ENCODE results near the gene TCAP. TPM values are rescaled to one million over a fixed set of nuclear protein-coding genes. Genes with fewer than 3 reads are reported as not detected.

The TCAP gene
- total and polyA plus RNA-seq, 10 donors: 1.5 to 3.2 (median 2.2) TPM

- Histone ChIP-seq H3K4me1 (peaks cover 0 to 72% (median 26%) of the 10 kb centered on the region in 6 donors), H3K27me3 (replicated peaks in 1 of 7) (peaks cover 4 to 61% (median 38%) of the 10 kb centered on the region in 7 donors), H3K27ac (no peak overlapping the region), H3K9me3 (no peaks in the 10 kb centered on the region), H3K36me3 (peaks cover 0 to 36% (median 25%) of the 10 kb centered on the region in 6 donors), H3K4me3 (no peak overlapping the region)
- WGBS, 5 donors: 53 to 71% (median 66%) methylated on average over 9 to 17 of the region's 17 CpGs; no CpG with 5 or more reads in 1 of the 5 donors
- intact Hi-C loops (cut with DNase I; ENCODE audit: low total_unique reads): no loop called here
- TF ChIP-seq CTCF (IDR thresholded peaks at IDR 0.05 in 8 of 11, conservative IDR thresholded peaks at IDR 0.05 in 3 of 11) (no peak), POLR2A (IDR thresholded peaks at IDR 0.05) (no peak), POLR2AphosphoS5 (IDR thresholded peaks at IDR 0.05) (peak; percentile 46 to 78 (median 52))
- peak; percentile 77 for DNase-seq
Observed at GRCh38 chr17:39665642-39666224, 584 bp downstream of the TCAP start.

- DNase-seq: no peak
- H3K4me1 ChIP-seq: peaks cover 0 to 67% (median 25%) of the 10 kb centered on the region in 6 donors
- peaks cover 0 to 31% (median 20%) of the 10 kb centered on the region in 6 donors for H3K36me3 ChIP-seq
- H3K4me3 ChIP-seq: no peak overlapping the region
- TF ChIP-seq POLR2AphosphoS5 (IDR thresholded peaks at IDR 0.05) (no peak), CTCF (IDR thresholded peaks at IDR 0.05 in 8 of 11, conservative IDR thresholded peaks at IDR 0.05 in 3 of 11) (no peak), POLR2A (IDR thresholded peaks at IDR 0.05) (no peak)
- 52 to 75% (median 60%) methylated on average over 2 of the region's 2 CpGs for WGBS, 5 donors
- intact Hi-C loops (cut with DNase I; ENCODE audit: low total_unique reads): no loop called here
- peaks cover 4 to 66% (median 41%) of the 10 kb centered on the region in 7 donors for H3K27me3 ChIP-seq (replicated peaks in 1 of 7)
- no peaks in the 10 kb centered on the region for H3K9me3 ChIP-seq
- no peak overlapping the region for H3K27ac ChIP-seq
Observed at GRCh38 chr17:39666231-39666600, 1.1 kb downstream of the TCAP start.

- TF ChIP-seq POLR2AphosphoS5 (IDR thresholded peaks at IDR 0.05) (peak in 1 of 3 donors; percentile 26), CTCF (IDR thresholded peaks at IDR 0.05 in 8 of 11, conservative IDR thresholded peaks at IDR 0.05 in 3 of 11) (no peak), POLR2A (IDR thresholded peaks at IDR 0.05) (no peak)
- Histone ChIP-seq H3K27ac (no peak overlapping the region), H3K9me3 (no peaks in the 10 kb centered on the region), H3K27me3 (replicated peaks in 1 of 7) (peaks cover 4 to 71% (median 43%) of the 10 kb centered on the region in 7 donors), H3K4me1 (peaks cover 0 to 65% (median 23%) of the 10 kb centered on the region in 6 donors), H3K36me3 (peaks cover 0 to 26% (median 15%) of the 10 kb centered on the region in 6 donors), H3K4me3 (peak overlapping the region in 2 of 8 donors; percentile 41 to 72)
- WGBS, 5 donors: 57 to 64% (median 64%) methylated on average over 11 of the region's 11 CpGs
- intact Hi-C loops (cut with DNase I; ENCODE audit: low total_unique reads): no loop called here
- DNase-seq: peak; percentile 61
Observed at GRCh38 chr17:39666601-39667261, 1.6 kb downstream of the TCAP start.

All from spleen (tissue), 11 donors.